ENCODE results near the gene IL16.

- TF ChIP-seq POLR2AphosphoS5 (IDR thresholded peaks at IDR 0.05) (no peak), CTCF (IDR thresholded peaks at IDR 0.05) (no peak), POLR2A (IDR thresholded peaks at IDR 0.05; ENCODE audit: low read depth) (no peak)
These were observed 130.0 kb downstream of the IL16 start for GRCh38 chr15:81326466-81327212.
